GM12801 (cell line): ENCODE data around the gene FHIT.

ENCODE experiments used
- TF ChIP-seq, protein P1 (sequence below): IDR thresholded peaks from one replicate; pipeline ENCODE4 v1.5.1; 2011; ENCODE audit warnings: control low read depth; ENCODE audit not compliant: insufficient read length; ENCODE audit errors: extremely low read depth

The FHIT gene

DNA sequence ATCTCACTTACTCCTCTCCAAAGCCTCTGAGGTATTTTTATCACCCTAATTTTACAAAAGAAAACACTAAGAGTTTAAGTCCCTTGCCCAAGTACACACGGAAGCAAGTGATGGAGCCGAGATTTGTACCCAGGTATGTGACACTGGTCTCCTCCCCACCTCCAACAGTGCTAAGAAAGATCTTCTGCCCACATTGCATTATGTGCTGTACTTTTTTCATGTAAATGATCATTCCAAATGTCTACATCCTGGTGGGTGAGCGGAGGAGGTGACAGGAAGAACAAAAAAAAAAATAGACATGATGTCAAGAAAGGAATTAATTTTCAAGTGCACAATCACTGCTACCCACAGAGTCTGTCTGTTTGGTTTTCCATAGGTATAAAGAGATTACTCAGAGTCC lies 694.1 kb downstream of the FHIT start:
- TF ChIP-seq, protein P1, sequence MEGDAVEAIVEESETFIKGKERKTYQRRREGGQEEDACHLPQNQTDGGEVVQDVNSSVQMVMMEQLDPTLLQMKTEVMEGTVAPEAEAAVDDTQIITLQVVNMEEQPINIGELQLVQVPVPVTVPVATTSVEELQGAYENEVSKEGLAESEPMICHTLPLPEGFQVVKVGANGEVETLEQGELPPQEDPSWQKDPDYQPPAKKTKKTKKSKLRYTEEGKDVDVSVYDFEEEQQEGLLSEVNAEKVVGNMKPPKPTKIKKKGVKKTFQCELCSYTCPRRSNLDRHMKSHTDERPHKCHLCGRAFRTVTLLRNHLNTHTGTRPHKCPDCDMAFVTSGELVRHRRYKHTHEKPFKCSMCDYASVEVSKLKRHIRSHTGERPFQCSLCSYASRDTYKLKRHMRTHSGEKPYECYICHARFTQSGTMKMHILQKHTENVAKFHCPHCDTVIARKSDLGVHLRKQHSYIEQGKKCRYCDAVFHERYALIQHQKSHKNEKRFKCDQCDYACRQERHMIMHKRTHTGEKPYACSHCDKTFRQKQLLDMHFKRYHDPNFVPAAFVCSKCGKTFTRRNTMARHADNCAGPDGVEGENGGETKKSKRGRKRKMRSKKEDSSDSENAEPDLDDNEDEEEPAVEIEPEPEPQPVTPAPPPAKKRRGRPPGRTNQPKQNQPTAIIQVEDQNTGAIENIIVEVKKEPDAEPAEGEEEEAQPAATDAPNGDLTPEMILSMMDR, result no peak

DNA sequence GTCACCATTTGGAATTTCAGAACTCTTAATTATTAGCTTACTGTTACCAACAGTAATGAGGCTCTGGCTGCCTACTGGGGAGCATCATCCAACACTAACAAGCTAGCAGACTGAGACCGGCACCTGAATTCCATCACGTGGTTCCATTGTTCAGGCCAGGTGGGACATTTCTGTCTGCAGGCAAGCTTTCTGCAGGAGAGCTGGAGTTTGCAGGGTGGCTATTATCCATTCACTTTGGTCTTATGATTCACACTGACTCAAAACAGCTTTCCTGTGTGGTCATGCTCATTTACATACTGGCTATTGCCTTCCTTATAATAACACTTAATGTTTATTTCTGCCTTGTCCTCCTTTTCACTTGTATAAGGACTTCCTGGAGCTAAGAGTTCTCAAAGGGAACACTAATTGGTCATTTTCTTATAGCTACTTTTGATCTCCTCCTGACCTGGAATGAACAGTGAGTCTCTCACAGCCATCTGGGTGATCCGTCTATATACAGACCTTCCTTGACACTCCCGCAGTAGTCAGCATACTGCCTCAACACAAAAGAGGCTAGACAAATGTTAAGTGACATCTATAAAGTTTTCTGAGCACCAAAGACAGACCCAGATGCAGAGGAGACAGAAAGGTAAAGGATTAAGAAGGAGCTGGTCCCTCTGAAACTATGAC lies 695.4 kb downstream of the FHIT start:
- TF ChIP-seq, protein P1, result no peak

DNA sequence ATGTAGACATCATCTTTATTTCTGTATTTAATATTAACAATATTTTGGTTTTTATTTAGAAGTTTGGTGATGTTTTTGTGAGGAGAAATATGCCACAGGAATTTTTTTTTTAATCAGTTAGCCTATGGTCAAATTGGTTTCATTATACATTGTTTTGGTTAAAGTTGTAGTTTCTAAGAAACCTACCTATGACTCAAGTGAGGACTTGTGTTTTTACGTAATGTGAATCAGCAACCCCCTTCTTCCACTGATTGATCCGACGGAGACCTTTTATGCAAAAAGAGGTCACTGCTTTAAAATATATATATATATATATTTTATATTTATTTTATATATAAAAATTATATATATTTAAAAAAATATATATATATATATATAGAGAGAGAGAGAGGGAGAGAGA lies 698.1 kb downstream of the FHIT start:
- TF ChIP-seq, protein P1, result no peak

DNA sequence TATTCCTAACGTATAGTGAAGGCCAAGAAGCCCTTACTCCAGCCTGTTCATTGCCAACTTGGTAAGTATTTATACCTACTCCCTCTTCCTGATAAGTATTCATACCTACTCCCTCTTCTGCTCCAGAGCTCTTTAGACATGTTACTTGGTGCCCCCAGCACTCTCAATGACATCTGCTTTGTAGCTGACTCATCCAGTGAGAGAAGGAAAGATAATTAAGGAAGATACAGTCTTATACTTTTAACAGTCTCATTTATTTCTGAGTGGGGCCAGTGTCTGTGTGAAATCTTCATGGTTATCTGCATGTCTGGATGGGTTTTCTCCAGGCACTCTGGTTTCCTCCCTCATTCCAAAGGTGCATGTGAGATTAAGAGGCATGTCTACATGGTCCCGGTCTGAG lies 698.7 kb downstream of the FHIT start:
- TF ChIP-seq, protein P1, result no peak

DNA sequence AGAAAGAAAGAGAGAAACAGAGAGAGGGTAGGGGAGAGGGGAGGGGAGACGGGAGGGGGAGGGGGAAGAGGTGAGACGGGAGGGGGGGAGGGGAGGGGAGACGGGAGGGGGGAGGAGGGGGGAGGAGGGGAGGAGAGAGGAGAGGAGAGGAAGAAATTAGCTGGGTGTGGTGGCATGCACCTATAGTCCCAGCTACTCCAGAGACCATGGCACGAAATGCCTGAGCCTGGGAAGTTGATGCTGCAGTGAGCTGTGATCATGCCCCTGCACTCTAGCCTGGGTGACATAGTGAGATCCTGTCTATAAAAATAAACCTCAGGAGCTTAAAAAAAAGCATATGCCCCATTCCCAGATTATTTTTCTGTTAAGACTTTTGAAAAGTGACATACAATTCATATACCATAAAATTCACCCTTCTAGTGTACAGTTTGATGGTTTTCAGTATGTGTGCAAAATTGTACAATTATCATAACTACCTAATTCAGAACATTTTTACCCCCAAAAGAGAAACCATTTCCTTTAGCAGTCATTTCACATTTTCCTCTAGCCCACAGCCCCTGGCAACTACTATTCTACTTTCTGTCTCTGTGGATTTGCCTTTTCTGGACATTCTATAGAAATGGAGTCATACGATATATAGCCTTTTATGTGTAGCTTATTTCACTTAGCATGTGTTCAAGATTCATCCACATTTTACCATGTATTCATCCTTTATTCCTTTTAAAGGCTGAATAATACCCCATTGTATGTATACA lies 699.6 kb downstream of the FHIT start:
- TF ChIP-seq, protein P1, result no peak

DNA sequence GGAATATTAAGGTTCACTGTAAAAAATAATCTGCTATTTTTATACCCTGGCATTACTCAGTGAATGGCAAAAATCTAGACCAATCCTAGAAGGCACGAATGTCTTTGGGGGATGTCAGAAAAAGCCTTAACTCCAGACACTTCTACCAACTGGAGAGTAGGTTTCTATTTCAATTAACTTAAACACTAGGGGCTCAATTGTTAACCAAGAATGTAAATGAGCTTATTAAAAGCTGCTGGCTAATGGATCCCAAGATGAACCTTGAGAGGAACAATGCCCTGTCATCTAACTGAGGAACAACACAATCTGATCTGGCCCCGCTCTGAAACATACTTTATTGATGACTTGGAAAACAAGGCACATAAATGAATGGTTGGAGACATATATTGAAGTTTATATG lies 701.4 kb downstream of the FHIT start:
- TF ChIP-seq, protein P1, result no peak

DNA sequence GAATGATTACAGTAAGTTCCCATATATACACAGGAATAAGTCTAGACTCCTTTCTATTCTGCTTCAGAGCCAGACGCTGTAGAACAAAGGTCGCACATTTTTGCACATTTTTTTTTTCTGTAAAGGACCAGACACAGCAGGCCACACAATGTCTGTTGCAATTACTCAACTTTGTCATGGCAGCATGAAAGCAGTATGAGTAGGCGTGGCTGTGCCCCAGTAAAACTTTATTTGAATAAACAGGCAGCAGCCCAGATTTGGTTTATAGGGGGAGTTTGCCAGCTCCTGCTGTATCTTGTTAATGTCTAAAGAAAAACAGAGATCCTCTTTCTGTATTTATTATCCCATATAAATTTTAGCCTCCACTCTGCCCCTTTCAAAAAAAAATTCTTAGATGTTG lies 708.3 kb downstream of the FHIT start:
- TF ChIP-seq, protein P1, result no peak
